Karpas-422 (cell line): Measurements from ENCODE around the gene PCDHA5. TPM values are rescaled to one million over a fixed set of nuclear protein-coding genes. Genes with fewer than 3 reads are reported as not detected.
"Not testable (repeated sequence)": the region's sequence is repeated elsewhere in the genome, so short reads cannot be mapped to it uniquely, and the experiment has no call there.

ENCODE experiments used
- DNase-seq: peaks from one replicate; pipeline ENCODE4 v3.0.0-alpha.2; 2015
- H2AFZ ChIP-seq: fragments of 200-600 bp; sonication (generic); 2 replicates; pipeline ENCODE4 v1.6.1; 2014; ENCODE audit warnings: antibody characterized with exemption, low read length, mixed read lengths
- H3K27ac ChIP-seq: fragments of 200-600 bp; sonication (generic); 2 replicates; pipeline ENCODE4 v1.5.1; 2014; ENCODE audit warnings: mild to moderate bottlenecking, low read length, moderate library complexity
- H3K27me3 ChIP-seq: fragments of 200-600 bp; sonication (generic); 2 replicates; pipeline ENCODE4 v1.6.1; 2014; ENCODE audit warnings: low read length, mixed read lengths
- H3K36me3 ChIP-seq: fragments of 200-600 bp; sonication (generic); 2 replicates; pipeline ENCODE4 v1.6.1; 2014; ENCODE audit warnings: low read length, mixed read lengths; ENCODE audit not compliant: insufficient read depth
- H3K4me1 ChIP-seq: fragments of 200-600 bp; sonication (generic); 2 replicates; pipeline ENCODE4 v1.6.1; 2014; ENCODE audit warnings: mild to moderate bottlenecking, low read length, mixed read lengths
- H3K4me2 ChIP-seq: fragments of 200-600 bp; sonication (generic); 2 replicates; pipeline ENCODE4 v1.6.1; 2014; ENCODE audit warnings: low read length, low read depth, mild to moderate bottlenecking; ENCODE audit not compliant: poor library complexity, severe bottlenecking
- H3K4me3 ChIP-seq: fragments of 200-600 bp; sonication (generic); 2 replicates; pipeline ENCODE4 v1.5.1; 2014; ENCODE audit warnings: mild to moderate bottlenecking, antibody characterized with exemption, low read length, mixed read lengths
- H3K79me2 ChIP-seq: fragments of 200-600 bp; sonication (generic); 2 replicates; pipeline ENCODE4 v1.6.1; 2014; ENCODE audit warnings: mild to moderate bottlenecking, low read length, mixed read lengths
- H3K9ac ChIP-seq: fragments of 200-600 bp; sonication (generic); 2 replicates; pipeline ENCODE4 v1.6.0; 2014; ENCODE audit warnings: low read length
- H3K9me2 ChIP-seq: fragments of 200-600 bp; sonication (generic), shearing (Covaris generic); replicated peaks from 2 replicates; pipeline ENCODE4 v1.6.0; 2014; ENCODE audit warnings: mild to moderate bottlenecking, low read length, moderate library complexity; ENCODE audit not compliant: insufficient read depth
- H3K9me3 ChIP-seq: fragments of 300-700, 200-600 bp; sonication (generic); 2 replicates; pipeline ENCODE4 v1.6.1; 2014; ENCODE audit warnings: low read length, mixed read lengths
- H4K20me1 ChIP-seq: fragments of 200-600 bp; sonication (generic); 2 replicates; pipeline ENCODE4 v1.6.1; 2014; ENCODE audit warnings: mild to moderate bottlenecking, antibody characterized with exemption, low read length, low read depth; ENCODE audit not compliant: insufficient read depth
- total RNA-seq: library from RNA; depleted of rRNA; stranded (reverse); fragments of >200 nt; shearing (Covaris generic); gene quantifications from 2 replicates; pipeline ENCODE4 v1.2.3, GENCODE V29; 2014; ENCODE audit warnings: low replicate concordance

Gene PCDHA5
- total RNA-seq, 1 experiment from 2014 or later: not detected

DNA sequence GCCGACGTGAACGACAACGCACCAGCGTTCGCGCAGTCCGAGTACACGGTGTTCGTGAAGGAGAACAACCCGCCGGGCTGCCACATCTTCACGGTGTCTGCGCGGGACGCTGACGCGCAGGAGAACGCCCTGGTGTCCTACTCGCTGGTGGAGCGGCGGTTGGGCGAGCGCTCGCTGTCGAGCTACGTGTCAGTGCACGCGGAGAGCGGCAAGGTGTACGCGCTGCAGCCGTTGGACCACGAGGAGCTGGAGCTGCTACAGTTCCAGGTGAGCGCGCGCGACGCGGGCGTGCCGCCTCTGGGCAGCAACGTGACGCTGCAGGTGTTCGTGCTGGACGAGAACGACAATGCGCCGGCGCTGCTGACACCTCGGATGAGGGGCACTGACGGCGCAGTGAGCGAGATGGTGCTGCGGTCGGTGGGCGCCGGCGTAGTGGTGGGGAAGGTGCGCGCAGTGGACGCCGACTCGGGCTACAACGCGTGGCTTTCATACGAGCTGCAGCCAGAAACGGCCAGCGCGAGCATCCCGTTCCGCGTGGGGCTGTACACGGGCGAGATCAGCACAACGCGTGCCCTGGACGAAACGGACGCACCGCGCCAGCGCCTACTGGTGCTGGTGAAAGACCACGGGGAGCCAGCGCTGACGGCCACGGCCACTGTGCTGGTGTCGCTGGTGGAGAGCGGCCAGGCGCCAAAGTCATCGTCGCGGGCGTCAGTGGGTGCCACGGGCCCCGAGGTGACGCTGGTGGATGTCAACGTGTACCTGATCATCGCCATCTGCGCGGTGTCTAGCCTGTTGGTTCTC lies 28.6 kb downstream of the PCDHA5 start:
- H3K27ac ChIP-seq, H4K20me1 ChIP-seq, H3K9ac ChIP-seq, DNase-seq, H3K79me2 ChIP-seq, H3K9me2 ChIP-seq, H3K4me1 ChIP-seq, H3K9me3 ChIP-seq, H3K36me3 ChIP-seq, H2AFZ ChIP-seq, H3K27me3 ChIP-seq, H3K4me2 ChIP-seq, H3K4me3 ChIP-seq: not testable (repeated sequence)

DNA sequence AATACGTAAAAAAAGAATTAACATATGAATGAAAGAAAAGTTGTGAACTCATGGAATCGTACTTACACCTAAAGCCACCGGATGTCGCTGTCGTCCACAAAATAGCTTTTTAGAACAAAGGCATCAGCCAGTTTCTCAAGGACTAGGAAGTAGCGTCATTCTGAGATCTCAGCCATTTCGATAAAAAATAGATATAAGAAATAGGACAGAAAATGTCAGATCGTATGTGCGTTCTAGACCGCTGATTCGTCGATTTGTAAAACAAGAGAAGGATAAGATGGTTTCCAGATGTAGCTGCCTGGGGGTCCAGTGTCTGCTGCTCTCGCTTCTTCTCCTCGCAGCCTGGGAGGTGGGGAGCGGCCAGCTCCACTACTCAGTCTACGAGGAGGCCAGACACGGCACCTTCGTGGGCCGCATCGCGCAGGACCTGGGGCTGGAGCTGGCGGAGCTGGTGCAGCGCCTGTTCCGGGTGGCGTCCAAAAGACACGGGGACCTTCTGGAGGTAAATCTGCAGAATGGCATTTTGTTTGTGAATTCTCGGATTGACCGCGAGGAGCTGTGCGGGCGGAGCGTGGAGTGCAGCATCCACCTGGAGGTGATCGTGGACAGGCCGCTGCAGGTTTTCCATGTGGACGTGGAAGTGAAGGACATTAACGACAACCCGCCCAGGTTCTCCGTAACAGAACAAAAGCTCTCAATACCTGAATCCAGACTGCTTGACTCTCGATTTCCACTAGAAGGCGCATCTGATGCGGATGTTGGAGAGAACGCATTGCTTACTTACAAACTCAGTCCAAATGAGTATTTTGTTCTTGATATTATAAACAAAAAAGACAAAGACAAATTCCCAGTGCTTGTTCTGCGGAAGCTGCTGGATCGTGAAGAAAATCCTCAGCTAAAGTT lies 34.6 kb downstream of the PCDHA5 start, which contains the start of gene PCDHA10:
PCDHA10 (plus strand) TSS at position 126 of the 903 bp plus-strand sequence; CDS start at position 278, 152 bp downstream.
- Histone ChIP-seq H3K9ac (no peak within 1 kb of the TSS), H3K27ac (no peak within 1 kb of the TSS)
- peak; percentile 81 for DNase-seq

DNA sequence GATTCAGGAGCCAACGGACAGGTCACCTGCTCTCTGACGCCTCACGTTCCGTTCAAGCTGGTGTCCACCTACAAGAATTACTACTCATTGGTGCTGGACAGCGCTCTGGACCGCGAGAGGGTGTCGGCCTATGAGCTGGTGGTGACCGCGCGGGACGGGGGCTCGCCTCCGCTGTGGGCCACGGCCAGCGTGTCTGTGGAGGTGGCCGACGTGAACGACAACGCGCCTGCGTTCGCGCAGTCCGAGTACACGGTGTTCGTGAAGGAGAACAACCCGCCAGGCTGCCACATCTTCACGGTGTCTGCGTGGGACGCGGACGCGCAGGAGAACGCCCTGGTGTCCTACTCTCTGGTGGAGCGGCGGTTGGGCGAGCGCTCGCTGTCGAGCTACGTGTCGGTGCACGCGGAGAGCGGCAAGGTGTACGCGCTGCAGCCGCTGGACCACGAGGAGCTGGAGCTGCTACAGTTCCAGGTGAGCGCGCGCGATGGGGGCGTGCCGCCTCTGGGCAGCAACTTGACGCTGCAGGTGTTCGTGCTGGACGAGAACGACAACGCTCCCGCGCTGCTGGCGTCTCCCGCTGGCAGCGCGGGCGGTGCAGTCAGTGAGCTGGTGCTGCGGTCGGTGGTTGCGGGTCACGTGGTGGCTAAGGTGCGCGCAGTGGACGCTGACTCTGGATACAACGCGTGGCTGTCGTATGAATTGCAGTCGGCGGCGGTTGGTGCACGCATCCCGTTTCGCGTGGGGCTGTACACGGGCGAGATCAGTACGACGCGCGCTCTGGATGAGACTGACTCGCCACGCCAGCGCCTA lies 36.0 kb downstream of the PCDHA5 start:
- H3K9me3 ChIP-seq: no peaks in the 10 kb centered on the region
- no peaks in the 10 kb centered on the region for H3K36me3 ChIP-seq
- no peaks in the 10 kb centered on the region for H3K4me1 ChIP-seq
- no peaks in the 10 kb centered on the region for H4K20me1 ChIP-seq
- H2AFZ ChIP-seq: no peak overlapping the region
- no peaks in the 10 kb centered on the region for H3K27me3 ChIP-seq
- H3K4me3 ChIP-seq: no peak overlapping the region
- no peak overlapping the region for H3K9ac ChIP-seq
- no peak for DNase-seq
- no peaks in the 10 kb centered on the region for H3K9me2 ChIP-seq
- no peak overlapping the region for H3K27ac ChIP-seq
- no peak overlapping the region for H3K4me2 ChIP-seq
- H3K79me2 ChIP-seq: no peaks in the 10 kb centered on the region

More for the DNA sequence above, 34.6 kb downstream of the PCDHA5 start, which contains the start of gene PCDHA10:
- no peaks in the 10 kb centered on the region for H3K4me1 ChIP-seq
- H4K20me1 ChIP-seq: no peaks in the 10 kb centered on the region
- H3K4me2 ChIP-seq: no peak within 1 kb of the TSS
- H3K79me2 ChIP-seq: no peaks in the 10 kb centered on the region
- no peaks in the 10 kb centered on the region for H3K9me3 ChIP-seq
- no peaks in the 10 kb centered on the region for H3K27me3 ChIP-seq
- no peaks in the 10 kb centered on the region for H3K36me3 ChIP-seq
- no peak within 1 kb of the TSS for H2AFZ ChIP-seq
- no peaks in the 10 kb centered on the region for H3K9me2 ChIP-seq
- no peak within 1 kb of the TSS for H3K4me3 ChIP-seq

DNA sequence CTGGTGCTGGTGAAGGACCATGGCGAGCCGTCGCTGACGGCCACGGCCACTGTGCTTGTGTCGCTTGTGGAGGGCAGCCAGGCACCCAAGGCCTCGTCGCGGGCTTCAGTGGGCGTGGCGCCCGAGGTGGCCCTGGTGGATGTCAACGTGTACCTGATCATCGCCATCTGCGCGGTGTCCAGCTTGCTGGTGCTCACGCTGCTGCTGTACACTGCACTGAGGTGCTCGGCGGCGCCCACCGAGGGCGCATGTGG lies 36.5 kb downstream of the PCDHA5 start:
- no peak overlapping the region for H3K4me2 ChIP-seq
- H3K9me3 ChIP-seq: no peaks in the 10 kb centered on the region
- no peak overlapping the region for H3K9ac ChIP-seq
- H3K4me1 ChIP-seq: no peaks in the 10 kb centered on the region
- H2AFZ ChIP-seq: no peak overlapping the region
- H3K4me3 ChIP-seq: no peak overlapping the region
- H3K9me2 ChIP-seq: no peaks in the 10 kb centered on the region
- no peaks in the 10 kb centered on the region for H3K79me2 ChIP-seq
- H3K36me3 ChIP-seq: no peaks in the 10 kb centered on the region
- no peaks in the 10 kb centered on the region for H3K27me3 ChIP-seq
- H4K20me1 ChIP-seq: no peaks in the 10 kb centered on the region
- H3K27ac ChIP-seq: no peak overlapping the region
- DNase-seq: no peak

DNA sequence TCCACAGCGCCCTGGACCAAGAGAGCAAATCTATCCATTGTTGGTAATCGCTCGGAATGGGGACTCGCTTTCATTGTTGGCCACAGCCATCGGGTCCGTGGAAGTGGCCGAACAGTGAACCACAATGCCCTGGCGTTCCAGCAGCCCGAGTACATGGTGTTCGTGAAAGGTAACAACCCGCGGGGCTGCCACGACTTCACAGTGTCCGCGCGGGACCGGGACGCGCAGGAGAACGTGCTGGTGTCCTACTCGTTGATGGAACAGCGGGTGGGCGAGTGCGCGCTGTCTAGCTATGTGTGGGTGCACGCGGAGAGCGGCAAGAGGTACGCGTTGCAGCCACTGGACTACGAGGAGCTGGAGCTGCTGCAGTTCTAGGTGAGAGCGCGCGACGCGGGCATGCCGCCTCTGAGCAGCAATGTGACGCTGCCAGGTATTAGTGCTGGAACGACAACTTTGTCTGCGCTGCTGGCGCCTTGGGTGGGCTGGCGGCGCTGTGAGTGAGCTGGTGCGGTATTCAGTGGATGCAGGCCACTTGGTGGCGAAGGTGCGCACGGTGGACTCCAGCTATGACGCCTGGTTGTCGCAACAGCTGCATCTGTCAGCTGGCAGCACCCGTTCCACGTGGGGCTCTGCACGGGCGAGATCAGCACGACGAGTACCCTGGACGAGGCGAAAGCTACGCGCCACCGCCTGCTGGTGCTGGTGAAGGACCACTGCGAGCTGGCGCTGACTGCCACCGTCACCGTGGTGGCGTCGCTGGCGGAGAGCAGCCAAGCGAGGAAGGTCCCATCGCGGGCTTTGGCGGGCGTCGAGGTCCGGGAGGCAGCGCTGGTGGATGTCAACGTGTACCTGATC lies 41.3 kb downstream of the PCDHA5 start:
- Histone ChIP-seq H3K4me3 (no peak overlapping the region), H3K9me2 (no peaks in the 10 kb centered on the region)

DNA sequence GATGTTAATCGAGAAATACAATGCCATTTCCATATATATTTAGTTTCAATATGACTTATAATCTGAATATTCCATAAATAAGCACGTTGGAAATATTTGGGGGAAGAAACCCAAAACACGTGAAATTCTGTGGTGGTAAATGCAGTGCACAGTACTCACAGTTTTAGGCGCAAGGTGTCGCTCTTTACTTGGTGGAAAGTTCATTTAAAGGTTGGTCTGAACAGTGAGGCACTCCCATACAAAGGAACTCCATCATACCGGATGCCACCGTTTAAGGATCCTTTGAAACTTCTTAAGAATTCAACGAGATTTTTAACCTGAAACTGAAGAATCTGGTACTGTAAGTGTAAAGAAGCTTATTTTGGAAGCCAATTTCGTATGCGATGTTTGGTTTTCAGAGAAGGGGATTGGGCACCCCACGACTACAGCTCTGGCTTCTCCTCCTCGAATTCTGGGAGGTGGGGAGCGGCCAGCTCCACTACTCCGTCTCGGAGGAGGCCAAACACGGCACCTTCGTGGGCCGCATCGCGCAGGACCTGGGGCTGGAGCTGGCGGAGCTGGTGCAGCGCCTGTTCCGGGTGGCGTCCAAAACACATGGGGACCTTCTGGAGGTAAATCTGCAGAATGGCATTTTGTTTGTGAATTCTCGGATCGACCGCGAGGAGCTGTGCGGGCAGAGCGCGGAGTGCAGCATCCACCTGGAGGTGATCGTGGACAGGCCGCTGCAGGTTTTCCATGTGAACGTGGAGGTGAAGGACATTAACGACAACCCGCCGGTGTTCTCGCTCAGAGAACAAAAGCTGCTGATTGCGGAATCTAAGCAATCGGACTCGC lies 47.5 kb downstream of the PCDHA5 start, which contains the start of gene PCDHA11:
PCDHA11 (plus strand) TSS at position 237 of the 834 bp plus-strand sequence; CDS start at position 384, 147 bp downstream.
- Histone ChIP-seq H3K9me3 (no peaks in the 10 kb centered on the region), H3K4me1 (no peaks in the 10 kb centered on the region), H3K27me3 (no peaks in the 10 kb centered on the region), H3K79me2 (no peaks in the 10 kb centered on the region), H4K20me1 (no peaks in the 10 kb centered on the region), H3K9me2 (no peaks in the 10 kb centered on the region), H3K4me3 (no peak within 1 kb of the TSS), H3K27ac (no peak within 1 kb of the TSS), H3K9ac (no peak within 1 kb of the TSS), H3K36me3 (no peaks in the 10 kb centered on the region), H2AFZ (no peak within 1 kb of the TSS), H3K4me2 (no peak within 1 kb of the TSS)
- DNase-seq: no peak

More for the DNA sequence above, 41.3 kb downstream of the PCDHA5 start:
- no peaks in the 10 kb centered on the region for H3K36me3 ChIP-seq
- H2AFZ ChIP-seq: no peak overlapping the region
- H3K9ac ChIP-seq: no peak overlapping the region
- H4K20me1 ChIP-seq: no peaks in the 10 kb centered on the region
- no peak for DNase-seq
- no peaks in the 10 kb centered on the region for H3K4me1 ChIP-seq
- no peak overlapping the region for H3K27ac ChIP-seq
- no peaks in the 10 kb centered on the region for H3K79me2 ChIP-seq
- no peaks in the 10 kb centered on the region for H3K27me3 ChIP-seq
- no peak overlapping the region for H3K4me2 ChIP-seq
- H3K9me3 ChIP-seq: no peaks in the 10 kb centered on the region

DNA sequence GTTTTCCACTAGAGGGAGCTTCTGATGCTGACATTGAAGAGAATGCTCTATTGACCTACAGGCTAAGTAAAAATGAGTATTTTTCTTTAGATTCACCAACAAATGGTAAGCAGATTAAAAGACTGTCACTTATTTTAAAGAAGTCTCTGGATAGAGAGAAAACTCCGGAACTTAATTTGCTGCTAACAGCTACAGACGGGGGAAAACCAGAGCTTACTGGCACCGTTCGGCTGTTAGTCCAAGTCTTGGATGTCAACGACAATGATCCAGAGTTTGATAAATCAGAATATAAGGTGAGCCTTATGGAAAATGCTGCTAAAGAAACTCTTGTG lies 48.1 kb downstream of the PCDHA5 start:
- no peaks in the 10 kb centered on the region for H3K9me3 ChIP-seq
- H3K27ac ChIP-seq: no peak overlapping the region
- no peaks in the 10 kb centered on the region for H3K36me3 ChIP-seq
- no peak overlapping the region for H3K9ac ChIP-seq
- no peak overlapping the region for H3K4me3 ChIP-seq
- no peaks in the 10 kb centered on the region for H4K20me1 ChIP-seq
- H2AFZ ChIP-seq: no peak overlapping the region
- no peak overlapping the region for H3K4me2 ChIP-seq
- 0 out of 2 replicates have a peak, but pooled peaks cover 2% of the 10 kb centered on the region for H3K9me2 ChIP-seq
- H3K79me2 ChIP-seq: no peaks in the 10 kb centered on the region
- no peaks in the 10 kb centered on the region for H3K27me3 ChIP-seq
- no peak for DNase-seq
- H3K4me1 ChIP-seq: no peaks in the 10 kb centered on the region
